ENCODE results near the gene GLIS2.

GLIS2 gene

GRCh38 chr16:4354512-4355409, 38.9 kb downstream of the GLIS2 start:
- Histone ChIP-seq H3F3A (ENCODE audit: low read depth) (no peaks in the 10 kb centered on the region), H3K27me3 (ENCODE audit: insufficient read depth, low read length, poor library complexity, severe bottlenecking) (no peaks in the 10 kb centered on the region), H3K9me3 (ENCODE audit: insufficient read depth, low read depth, low read length) (no peaks in the 10 kb centered on the region), H3K4me3 (ENCODE audit: low read length, poor library complexity, severe bottlenecking) (no peak overlapping the region), H3K36me3 (ENCODE audit: insufficient read depth, low read length) (no peaks in the 10 kb centered on the region; the same call in 1 of the 2 replicates), H3K9me2 (replicated peaks; ENCODE audit: low read depth, low read length) (no peaks in the 10 kb centered on the region), H3K4me1 (ENCODE audit: insufficient read depth, low read length, poor library complexity, severe bottlenecking) (no peaks in the 10 kb centered on the region), H4K20me1 (ENCODE audit: insufficient read depth, low read length, poor library complexity, severe bottlenecking) (no peaks in the 10 kb centered on the region), H2AFZ (ENCODE audit: low read length) (no peak overlapping the region), H3K9ac (ENCODE audit: low read depth, low read length, poor library complexity, severe bottlenecking) (no peak overlapping the region), H3K79me2 (ENCODE audit: insufficient read depth, low read length) (peaks cover 12% of the 10 kb centered on the region; the same call in 1 of the 2 replicates), H3K4me2 (ENCODE audit: low read depth, low read length, poor library complexity, severe bottlenecking) (no peak overlapping the region)
- TF ChIP-seq CTCF (conservative IDR thresholded peaks at IDR 0.05; ENCODE audit: low read length) (no peak), EZH2phosphoT487 (IDR thresholded peaks at IDR 0.05; ENCODE audit: borderline replicate concordance) (no peak)

DNA sequence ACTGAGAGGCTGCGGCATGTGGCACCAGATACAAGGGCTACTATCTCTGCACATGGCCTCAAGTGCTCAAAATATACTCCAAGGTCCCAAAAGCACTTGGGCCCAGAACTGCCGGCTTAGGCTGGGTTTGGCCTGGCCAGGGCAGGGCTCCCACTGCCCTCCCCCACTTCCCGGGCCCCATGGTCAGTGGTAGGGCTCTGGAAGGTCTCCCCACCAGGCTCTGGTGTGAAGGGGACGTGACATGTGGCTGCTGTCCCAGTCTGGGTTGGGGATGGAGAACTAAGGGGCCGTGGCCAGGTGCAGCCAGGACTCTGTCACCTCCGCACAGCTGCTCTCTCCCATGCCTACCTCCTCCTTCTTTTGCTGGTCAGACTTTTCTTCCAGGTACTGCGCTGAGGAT, 41.0 kb downstream of the GLIS2 start:
- Histone ChIP-seq H3K4me2 (ENCODE audit: low read depth, low read length, poor library complexity, severe bottlenecking) (no peak overlapping the region), H3F3A (ENCODE audit: low read depth) (no peaks in the 10 kb centered on the region), H3K36me3 (ENCODE audit: insufficient read depth, low read length) (no peaks in the 10 kb centered on the region; the same call in 1 of the 2 replicates), H3K9ac (ENCODE audit: low read depth, low read length, poor library complexity, severe bottlenecking) (no peak overlapping the region), H3K9me2 (replicated peaks; ENCODE audit: low read depth, low read length) (no peaks in the 10 kb centered on the region), H3K27me3 (ENCODE audit: insufficient read depth, low read length, poor library complexity, severe bottlenecking) (no peaks in the 10 kb centered on the region), H4K20me1 (ENCODE audit: insufficient read depth, low read length, poor library complexity, severe bottlenecking) (no peaks in the 10 kb centered on the region), H3K79me2 (ENCODE audit: insufficient read depth, low read length) (no peaks in the 10 kb centered on the region), H3K4me1 (ENCODE audit: insufficient read depth, low read length, poor library complexity, severe bottlenecking) (no peaks in the 10 kb centered on the region), H3K9me3 (ENCODE audit: insufficient read depth, low read depth, low read length) (no peaks in the 10 kb centered on the region), H2AFZ (ENCODE audit: low read length) (no peak overlapping the region), H3K4me3 (ENCODE audit: low read length, poor library complexity, severe bottlenecking) (no peak overlapping the region)
- TF ChIP-seq CTCF (conservative IDR thresholded peaks at IDR 0.05; ENCODE audit: low read length) (no peak), EZH2phosphoT487 (IDR thresholded peaks at IDR 0.05; ENCODE audit: borderline replicate concordance) (no peak)

GRCh38 chr16:4358236-4358635, 42.4 kb downstream of the GLIS2 start:
- TF ChIP-seq EZH2phosphoT487 (IDR thresholded peaks at IDR 0.05; ENCODE audit: borderline replicate concordance), result no peak
- no peak for TF ChIP-seq CTCF (conservative IDR thresholded peaks at IDR 0.05; ENCODE audit: low read length)
- Histone ChIP-seq H3K79me2 (ENCODE audit: insufficient read depth, low read length) (no peaks in the 10 kb centered on the region), H3K9ac (ENCODE audit: low read depth, low read length, poor library complexity, severe bottlenecking) (no peak overlapping the region), H3K4me2 (ENCODE audit: low read depth, low read length, poor library complexity, severe bottlenecking) (no peak overlapping the region), H3F3A (ENCODE audit: low read depth) (no peaks in the 10 kb centered on the region), H3K9me2 (replicated peaks; ENCODE audit: low read depth, low read length) (no peaks in the 10 kb centered on the region), H3K36me3 (ENCODE audit: insufficient read depth, low read length) (peaks cover 4% of the 10 kb centered on the region; the same call in 1 of the 2 replicates), H4K20me1 (ENCODE audit: insufficient read depth, low read length, poor library complexity, severe bottlenecking) (no peaks in the 10 kb centered on the region), H3K4me3 (ENCODE audit: low read length, poor library complexity, severe bottlenecking) (no peak overlapping the region), H3K27me3 (ENCODE audit: insufficient read depth, low read length, poor library complexity, severe bottlenecking) (no peaks in the 10 kb centered on the region), H3K9me3 (ENCODE audit: insufficient read depth, low read depth, low read length) (no peaks in the 10 kb centered on the region), H3K4me1 (ENCODE audit: insufficient read depth, low read length, poor library complexity, severe bottlenecking) (no peaks in the 10 kb centered on the region), H2AFZ (ENCODE audit: low read length) (no peak overlapping the region)

Measured in Loucy (cell line).